Hematopoietic multipotent progenitor cell treated with erythropoietin and hydrocortisone succinate and interleukin-3 and kit ligand, for 17 days (in vitro differentiated cells): Measurements from ENCODE around the gene EPN3.

Experiments used
- DNase-seq: peaks from one replicate; pipeline ENCODE4 v3.0.0-alpha.2; 2015; ENCODE audit warnings: low spot score

The EPN3 gene

GRCh38 chr17:50511058-50511457 lies 21.5 kb upstream of the EPN3 start:
- no peak for DNase-seq

- no peak for DNase-seq
Observed at GRCh38 chr17:50513495-50513894, 19.0 kb upstream of the EPN3 start.

- no peak for DNase-seq
Observed at GRCh38 chr17:50514388-50514787, 18.1 kb upstream of the EPN3 start.

- DNase-seq = no peak
Observed at GRCh38 chr17:50514936-50515702, 17.4 kb upstream of the EPN3 start.

GRCh38 chr17:50517011-50517410 lies 15.5 kb upstream of the EPN3 start:
- no peak for DNase-seq

- no peak for DNase-seq
Observed at GRCh38 chr17:50517504-50518383, 14.8 kb upstream of the EPN3 start.

GRCh38 chr17:50518384-50519023 lies 14.0 kb upstream of the EPN3 start:
- DNase-seq = no peak

- DNase-seq = no peak
Observed at GRCh38 chr17:50519141-50519834, 13.2 kb upstream of the EPN3 start.

- DNase-seq = no peak
Observed at GRCh38 chr17:50520483-50520882, 12.1 kb upstream of the EPN3 start.

- DNase-seq = no peak
Observed at GRCh38 chr17:50521514-50521913, 11.0 kb upstream of the EPN3 start.

- no peak for DNase-seq
Observed at GRCh38 chr17:50522766-50523165, 9.8 kb upstream of the EPN3 start.

- no peak for DNase-seq
Observed at GRCh38 chr17:50523208-50523607, 9.3 kb upstream of the EPN3 start.

- DNase-seq = no peak
Observed at GRCh38 chr17:50524838-50525237, 7.7 kb upstream of the EPN3 start.

- no peak for DNase-seq
Observed at GRCh38 chr17:50527155-50527762, 5.3 kb upstream of the EPN3 start.

- no peak for DNase-seq
Observed at GRCh38 chr17:50527949-50528474, 4.5 kb upstream of the EPN3 start.

- DNase-seq = no peak
Observed at GRCh38 chr17:50529849-50530248, 2.7 kb upstream of the EPN3 start.

GRCh38 chr17:50531428-50532025 lies 1.0 kb upstream of the EPN3 start:
- DNase-seq = no peak

GRCh38 chr17:50533185-50533584 lies 650 bp downstream of the EPN3 start:
- no peak for DNase-seq

- peak; percentile 23 for DNase-seq
Observed at GRCh38 chr17:50533720-50534148, 1.2 kb downstream of the EPN3 start.

- DNase-seq = peak; percentile 26
Observed at GRCh38 chr17:50534222-50534978, 1.9 kb downstream of the EPN3 start.
